GM18858 (cell line): ENCODE measurements around the gene MMP24OS.

Source experiments
- ATAC-seq: cut with Tn5 transposase; IDR thresholded peaks from one replicate; pipeline ENCODE4 v1.9.1; 2021; ENCODE audit not compliant: unreplicated experiment

MMP24OS gene

DNA sequence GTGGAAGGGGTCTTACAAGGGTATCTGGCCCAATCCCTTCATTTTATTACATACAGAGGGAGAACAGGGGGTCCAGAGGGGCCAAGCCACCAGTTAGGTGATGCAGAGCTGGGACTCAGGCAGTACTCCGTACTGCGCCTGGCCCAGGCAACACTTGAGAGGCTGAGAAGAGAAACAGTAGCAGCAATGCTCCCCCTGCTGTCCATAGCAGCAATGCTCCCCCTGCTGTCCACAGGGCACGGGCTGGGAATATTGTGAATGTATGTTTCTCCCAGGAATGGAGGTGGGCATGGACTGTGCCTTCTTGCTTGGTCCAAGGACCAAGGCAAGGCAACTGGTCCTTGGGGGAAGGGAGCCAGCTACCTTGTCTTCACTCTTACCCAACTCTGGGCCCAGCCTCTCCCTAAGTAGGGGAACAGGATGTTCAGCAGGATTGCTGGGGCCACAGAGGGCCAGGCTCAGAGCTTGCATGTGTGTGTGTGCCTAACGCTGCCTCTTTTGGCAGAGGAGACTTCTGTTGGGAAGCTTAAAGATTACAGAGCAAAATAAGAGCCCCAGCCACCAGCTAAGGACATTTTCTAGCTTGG is 29.1 kb upstream of the MMP24OS start:
- no peak for ATAC-seq

DNA sequence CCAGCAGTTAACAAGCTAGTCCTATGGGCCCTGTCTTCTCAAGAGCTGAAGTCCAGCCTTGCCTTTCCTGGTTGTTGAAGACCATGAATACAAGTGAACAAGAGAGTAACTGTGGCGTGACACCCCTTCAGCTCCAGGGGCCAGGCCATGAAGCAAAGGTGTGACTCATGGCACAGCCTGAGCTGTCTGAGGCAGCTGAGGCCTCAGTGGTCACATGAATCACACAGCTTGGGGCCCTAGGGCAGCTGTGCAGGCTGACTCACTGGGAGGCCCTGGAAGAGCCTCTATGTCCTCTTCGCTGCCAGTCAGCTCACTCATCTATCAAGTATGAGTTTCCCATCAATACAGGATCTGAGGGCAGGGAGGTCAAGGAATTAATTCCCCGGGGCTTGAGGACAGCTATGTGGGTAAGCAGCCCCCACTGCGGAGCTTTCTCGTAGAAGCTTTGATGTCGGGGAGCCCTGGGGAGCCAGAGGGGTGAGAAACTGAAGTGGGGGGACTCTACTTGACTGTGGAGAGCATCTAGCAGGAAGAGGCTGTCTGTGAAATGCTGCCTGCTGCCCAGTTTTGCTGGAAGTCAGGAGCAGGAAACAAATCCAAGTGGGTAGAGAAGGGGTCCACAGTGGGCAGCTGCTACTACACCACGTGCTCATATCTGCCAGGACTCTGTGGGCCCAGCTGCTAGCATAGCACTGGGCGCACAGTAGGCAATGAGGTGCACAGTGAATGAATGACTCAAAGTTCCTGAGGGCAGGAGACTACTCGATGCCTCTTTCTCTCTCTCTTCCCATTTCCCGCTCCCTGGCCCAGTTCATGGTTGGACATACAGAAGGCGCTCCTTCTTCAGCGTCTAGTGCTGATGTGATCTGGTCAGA is 28.0 kb upstream of the MMP24OS start:
- no peak for ATAC-seq

DNA sequence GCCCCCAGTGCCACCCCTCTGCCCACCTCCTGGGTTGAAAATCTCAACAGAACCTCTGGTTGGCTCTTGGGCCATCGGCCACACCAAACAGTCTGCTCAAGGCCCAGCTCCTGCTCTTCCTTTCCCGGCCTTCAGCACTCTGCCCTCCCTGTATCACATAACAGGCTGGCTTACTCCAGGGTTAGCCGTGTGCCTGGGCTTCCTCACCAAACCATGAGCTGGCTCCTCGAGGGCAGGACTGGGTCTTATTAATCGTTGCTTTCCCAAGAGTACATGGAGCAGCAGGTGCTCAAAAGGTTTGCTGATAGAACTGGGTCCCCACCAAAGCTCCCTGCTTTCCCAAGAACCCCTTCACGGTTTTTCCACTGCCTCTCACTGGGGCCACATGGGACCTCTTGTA is 27.0 kb upstream of the MMP24OS start:
- ATAC-seq, result no peak

- no peak for ATAC-seq
Measured at GRCh38 chr20:35303735-35304491, 26.0 kb upstream of the MMP24OS start.

GRCh38 chr20:35303382-35303734 is 25.4 kb upstream of the MMP24OS start:
- ATAC-seq, result no peak

- no peak for ATAC-seq
Measured at GRCh38 chr20:35302421-35303335, 24.8 kb upstream of the MMP24OS start.

DNA sequence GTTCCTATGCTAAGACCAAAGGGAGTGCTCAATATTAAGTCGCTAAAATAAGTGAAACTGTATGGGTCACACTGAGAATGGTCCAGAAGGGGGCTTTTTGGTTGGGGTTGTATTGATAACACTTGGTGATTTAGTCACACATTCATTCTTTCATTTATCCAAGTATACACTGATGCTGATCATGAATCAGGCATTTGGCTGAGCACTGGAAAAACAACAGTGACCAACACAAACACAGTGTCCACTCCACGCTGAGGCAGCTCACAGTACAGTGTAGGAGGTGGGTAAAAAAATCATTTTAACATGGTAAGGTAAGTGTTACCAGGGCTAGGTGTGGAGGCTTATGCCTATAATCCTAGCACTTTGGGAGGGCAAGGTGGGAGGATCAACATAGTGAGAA is 23.5 kb upstream of the MMP24OS start:
- ATAC-seq, result no peak

- no peak for ATAC-seq
Measured at GRCh38 chr20:35300469-35301262, 22.7 kb upstream of the MMP24OS start.

DNA sequence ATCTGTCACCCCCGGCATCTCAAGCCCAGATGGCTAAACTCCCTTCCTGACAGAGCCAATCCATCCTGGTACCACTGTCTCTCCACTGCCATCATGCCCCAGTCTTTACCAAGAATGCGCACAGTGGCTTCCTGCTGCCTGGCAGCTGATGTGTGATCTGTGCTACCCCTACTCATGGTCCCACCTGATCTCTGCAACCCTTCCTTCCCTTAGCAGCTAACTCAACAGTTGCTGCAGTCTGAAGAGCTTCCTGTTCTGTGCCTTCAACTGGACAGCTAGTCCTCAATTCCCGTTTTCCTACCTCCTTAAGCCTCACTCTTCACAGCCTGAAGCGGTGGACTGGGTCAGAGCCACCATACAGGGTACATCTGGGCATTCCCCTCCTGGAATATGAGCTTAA is 21.9 kb upstream of the MMP24OS start:
- ATAC-seq, result no peak

- ATAC-seq, result no peak
Measured at GRCh38 chr20:35298264-35298663, 20.3 kb upstream of the MMP24OS start.

DNA sequence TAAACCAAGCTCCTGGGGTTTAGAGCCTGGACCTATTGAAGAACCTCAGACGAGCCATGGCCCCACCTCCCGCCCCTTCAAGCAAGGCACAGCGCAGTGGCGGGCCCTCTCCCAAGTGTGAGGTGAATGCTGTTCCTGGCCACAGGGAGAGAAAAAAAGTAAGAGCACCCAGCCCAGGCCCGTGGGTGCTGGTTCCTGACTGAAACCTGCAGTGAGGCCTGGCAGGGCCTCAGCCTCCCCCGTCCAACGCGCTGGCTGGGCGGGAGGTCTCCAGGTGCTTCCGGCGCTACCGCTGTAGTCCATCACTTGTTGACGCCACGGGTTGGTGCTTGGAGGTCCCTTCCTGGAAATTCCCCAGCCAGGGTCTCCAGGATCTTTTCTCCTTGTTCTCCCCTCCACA is 19.8 kb upstream of the MMP24OS start:
- no peak for ATAC-seq

- ATAC-seq, result no peak
Measured at GRCh38 chr20:35297155-35297554, 19.2 kb upstream of the MMP24OS start.

- ATAC-seq, result no peak
Measured at GRCh38 chr20:35296101-35296554, 18.2 kb upstream of the MMP24OS start.

DNA sequence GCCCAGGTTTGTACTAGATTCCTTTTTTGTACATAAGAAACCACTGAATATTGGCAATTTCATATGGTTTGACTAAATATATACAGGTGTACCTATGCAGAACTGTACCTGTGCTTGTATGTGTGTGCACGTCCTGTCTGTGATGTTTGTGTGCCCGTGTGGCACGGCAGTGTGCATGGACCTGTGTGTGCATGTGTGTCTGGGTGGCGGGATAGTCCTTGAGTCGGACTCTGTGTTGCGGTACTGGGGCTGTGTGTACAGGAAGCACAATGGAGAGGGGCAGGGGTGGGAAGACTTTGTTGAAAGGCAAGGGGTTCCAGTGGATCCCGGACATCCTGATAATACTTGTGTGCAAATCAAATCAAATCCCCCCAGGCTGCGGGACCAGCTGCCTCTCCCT is 17.8 kb upstream of the MMP24OS start:
- no peak for ATAC-seq

DNA sequence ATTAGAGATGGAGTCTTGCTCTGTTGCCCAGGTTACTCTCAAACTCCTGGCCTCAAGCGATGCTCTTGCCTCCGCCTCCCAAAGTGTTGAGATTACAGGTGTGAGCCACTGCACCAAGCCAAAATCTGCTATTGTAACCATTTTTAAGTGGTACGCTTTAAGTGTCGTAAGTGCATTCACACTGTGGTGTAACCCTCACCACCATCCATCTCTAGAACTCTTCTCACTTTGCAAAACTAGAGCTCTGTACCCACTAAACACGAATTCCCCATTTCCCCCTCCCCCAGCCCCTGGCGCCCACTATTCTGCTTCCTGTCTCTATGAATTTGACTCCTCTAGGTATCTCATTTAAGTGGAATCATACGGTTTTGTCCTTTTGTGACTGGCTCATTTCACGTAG is 17.1 kb upstream of the MMP24OS start:
- ATAC-seq, result no peak

DNA sequence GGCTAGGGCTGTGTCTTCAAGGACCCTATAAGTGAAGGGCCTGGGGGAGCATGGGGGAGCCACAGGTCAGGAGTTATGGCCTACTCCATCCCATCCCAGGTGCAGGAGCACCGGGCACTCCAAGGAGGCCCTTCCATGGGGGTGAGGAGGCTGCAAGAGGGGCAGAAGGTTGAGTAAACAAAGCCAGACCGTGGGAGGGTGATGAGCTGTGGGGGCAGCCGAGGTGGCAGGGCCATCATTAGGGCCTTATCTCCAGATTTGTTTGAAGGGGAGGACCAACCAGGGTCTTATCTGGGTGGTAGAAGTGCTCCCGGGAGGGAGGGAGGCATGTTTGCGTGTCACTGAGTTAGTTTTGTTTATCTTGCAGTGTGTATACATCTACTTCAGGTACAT is 16.4 kb upstream of the MMP24OS start:
- ATAC-seq, result no peak

GRCh38 chr20:35293303-35294292 is 15.7 kb upstream of the MMP24OS start:
- ATAC-seq, result no peak

GRCh38 chr20:35292504-35293285 is 14.8 kb upstream of the MMP24OS start:
- no peak for ATAC-seq
